H9 (cell line): Measurements from ENCODE around the gene ANP32E. TPM values are rescaled to one million over a fixed set of nuclear protein-coding genes. Genes with fewer than 3 reads are reported as not detected.
"Not testable (repeated sequence)": the region's sequence is repeated elsewhere in the genome, so short reads cannot be mapped to it uniquely, and the experiment has no call there.

Source experiments
- DNase-seq: peaks from one replicate; pipeline ENCODE4 v3.0.0-alpha.2; 2017
- H2AFZ ChIP-seq: one replicate; pipeline ENCODE4 v1.6.1; 2013; ENCODE audit warnings: mild to moderate bottlenecking, low read length, control low read depth, moderate library complexity
- H2AK5ac ChIP-seq: 2 replicates; pipeline ENCODE4 v1.6.1; 2013; ENCODE audit warnings: low read length, control low read depth, mixed read lengths; ENCODE audit not compliant: insufficient read length
- H2BK120ac ChIP-seq: one replicate; pipeline ENCODE4 v1.6.1; 2013; ENCODE audit warnings: low read depth, mild to moderate bottlenecking, low read length, control low read depth, inconsistent platforms; ENCODE audit not compliant: poor library complexity, severe bottlenecking
- H2BK12ac ChIP-seq: 2 replicates; pipeline ENCODE4 v1.6.1; 2013; ENCODE audit warnings: low read length, control low read depth, mixed read lengths, low read depth; ENCODE audit not compliant: insufficient read length
- H2BK15ac ChIP-seq: 2 replicates; pipeline ENCODE4 v1.6.1; 2013; ENCODE audit warnings: low read depth, low read length, control low read depth
- H2BK20ac ChIP-seq: one replicate; pipeline ENCODE4 v1.6.1; 2013; ENCODE audit warnings: low read depth, mild to moderate bottlenecking, low read length, control low read depth, inconsistent platforms; ENCODE audit not compliant: poor library complexity, severe bottlenecking
- H2BK5ac ChIP-seq: 2 replicates; pipeline ENCODE4 v1.6.1; 2013; ENCODE audit warnings: low read length, control low read depth, mixed read lengths; ENCODE audit not compliant: insufficient read length
- H3K14ac ChIP-seq: 2 replicates; pipeline ENCODE4 v1.6.1; 2013; ENCODE audit warnings: low read length, control low read depth; ENCODE audit not compliant: insufficient read depth
- H3K18ac ChIP-seq: 2 replicates; pipeline ENCODE4 v1.6.1; 2013; ENCODE audit warnings: low read depth, mild to moderate bottlenecking, mixed read lengths, low read length, control low read depth; ENCODE audit not compliant: insufficient read length
- H3K23ac ChIP-seq: 2 replicates; pipeline ENCODE4 v1.6.1; 2013; ENCODE audit warnings: low read length, control low read depth, mixed read lengths, low read depth; ENCODE audit not compliant: insufficient read length
- H3K23me2 ChIP-seq: 2 replicates; pipeline ENCODE4 v1.6.1; 2013; ENCODE audit warnings: low read depth, mild to moderate bottlenecking, mixed read lengths, low read length, control low read depth; ENCODE audit not compliant: insufficient read length, poor library complexity, severe bottlenecking
- H3K27ac ChIP-seq: 2 replicates; pipeline ENCODE4 v1.5.1; 2013; ENCODE audit warnings: low read length, control low read depth, mixed read lengths, low read depth; ENCODE audit not compliant: insufficient read length
- H3K27me3 ChIP-seq: 2 replicates; pipeline ENCODE4 v1.6.1; 2013; ENCODE audit warnings: low read length, control low read depth, inconsistent platforms; ENCODE audit not compliant: insufficient read depth
- H3K4ac ChIP-seq: 2 replicates; pipeline ENCODE4 v1.6.1; 2013; ENCODE audit warnings: low read depth, mild to moderate bottlenecking, control low read depth, inconsistent platforms, low read length, moderate library complexity
- H3K4me1 ChIP-seq: 2 replicates; pipeline ENCODE4 v1.6.1; 2013; ENCODE audit warnings: low read length, control low read depth, inconsistent platforms; ENCODE audit not compliant: insufficient read depth
- H3K4me2 ChIP-seq: 2 replicates; pipeline ENCODE4 v1.6.1; 2013; ENCODE audit warnings: low read length, control low read depth, mixed read lengths; ENCODE audit not compliant: insufficient read length, insufficient read depth
- H3K56ac ChIP-seq: 2 replicates; pipeline ENCODE4 v1.6.1; 2013; ENCODE audit warnings: low read depth, mild to moderate bottlenecking, mixed read lengths, low read length, control low read depth; ENCODE audit not compliant: insufficient read length
- H3K79me1 ChIP-seq: 2 replicates; pipeline ENCODE4 v1.6.1; 2013; ENCODE audit warnings: low read depth, mild to moderate bottlenecking, moderate library complexity, low read length, control low read depth, inconsistent platforms; ENCODE audit not compliant: insufficient read depth, poor library complexity, severe bottlenecking
- H3K79me2 ChIP-seq: 2 replicates; pipeline ENCODE4 v1.6.1; 2013; ENCODE audit warnings: low read length, control low read depth, inconsistent platforms; ENCODE audit not compliant: insufficient read depth
- H3K9ac ChIP-seq: 2 replicates; pipeline ENCODE4 v1.6.1; 2013; ENCODE audit warnings: low read length, control low read depth, mixed read lengths; ENCODE audit not compliant: insufficient read length; ENCODE audit errors: extremely low read depth
- H3K9me3 ChIP-seq: one replicate; pipeline ENCODE4 v1.6.1; 2013; ENCODE audit warnings: low read depth, low read length, inconsistent platforms; ENCODE audit not compliant: control insufficient read depth
- H3T11ph ChIP-seq: one replicate; pipeline ENCODE4 v1.6.1; 2013; ENCODE audit warnings: mild to moderate bottlenecking, low read length, control low read depth, inconsistent platforms
- H4K20me1 ChIP-seq: one replicate; pipeline ENCODE4 v1.6.1; 2013; ENCODE audit not compliant: control insufficient read depth, insufficient read length, insufficient read depth
- H4K5ac ChIP-seq: 2 replicates; pipeline ENCODE4 v1.6.1; 2013; ENCODE audit warnings: low read depth, mild to moderate bottlenecking, mixed read lengths, low read length, control low read depth; ENCODE audit not compliant: insufficient read length
- H4K8ac ChIP-seq: replicated peaks from 2 replicates; pipeline ENCODE4 v1.6.1; 2013; ENCODE audit warnings: low read length, control low read depth, mixed read lengths, low read depth; ENCODE audit not compliant: insufficient read length
- H4K91ac ChIP-seq: 2 replicates; pipeline ENCODE4 v1.6.1; 2013; ENCODE audit warnings: low read depth, mild to moderate bottlenecking, moderate library complexity, mixed read lengths, low read length, control low read depth; ENCODE audit not compliant: insufficient read length
- H3K27ac Mint-ChIP-seq, 3 experiments: 2 replicates in 2 of 3; 3 replicates in 1 of 3; pipeline ENCODE4 v1.8.0; 2020 to 2021; ENCODE audit warnings: mixed read lengths in 3 of 3, mild to moderate bottlenecking in 1 of 3, moderate library complexity in 1 of 3
- H3K27me3 Mint-ChIP-seq: 2 replicates; pipeline ENCODE4 v1.8.0; 2021; ENCODE audit warnings: low read depth, mild to moderate bottlenecking, moderate library complexity, mixed read lengths
- H3K36me3 Mint-ChIP-seq, 3 experiments: 2 replicates in 2 of 3; 3 replicates in 1 of 3; pipeline ENCODE4 v1.8.0; 2020 to 2021; ENCODE audit warnings: low read depth in 3 of 3, mixed read lengths in 3 of 3; ENCODE audit not compliant: insufficient read depth in 1 of 3
- H3K4me1 Mint-ChIP-seq, 2 experiments: 2 replicates each; pipeline ENCODE4 v1.8.0; 2020; ENCODE audit warnings: mixed read lengths in 2 of 2
- H3K4me3 Mint-ChIP-seq, 2 experiments: 2 replicates in 1 of 2; 3 replicates in 1 of 2; pipeline ENCODE4 v1.8.0; 2020 to 2021; ENCODE audit warnings: mild to moderate bottlenecking in 2 of 2, mixed read lengths in 2 of 2, moderate library complexity in 1 of 2
- H3K9me3 Mint-ChIP-seq, 2 experiments: 2 replicates in 1 of 2; 3 replicates in 1 of 2; pipeline ENCODE4 v1.8.0; 2020; ENCODE audit warnings: mild to moderate bottlenecking in 2 of 2, mixed read lengths in 2 of 2, moderate library complexity in 1 of 2
- WGBS: extraction: QIAGEN DNeasy Blood & Tissue Kit; methylation state at CpG from one replicate; pipeline ENCODE4 v1.1.7; 2013; ENCODE audit warnings: missing lambda C conversion rate, low lambda C conversion rate, mixed read lengths; ENCODE audit not compliant: insufficient read length; ENCODE audit errors: extremely low coverage; 5-methylcytosine and 5-hydroxymethylcytosine counted together
- total RNA-seq: library from RNA; stranded (reverse); gene quantifications from 2 replicates; pipeline ENCODE4 v1.2.1, GENCODE V29; 2021
- TF ChIP-seq, protein P1 (sequence below): fragments of 200-600 bp; sonication (generic); conservative IDR thresholded peaks from 3 replicates; pipeline ENCODE4 v1.8.0; 2021; ENCODE audit warnings: antibody characterized with exemption, mild to moderate bottlenecking

Gene ANP32E
- total RNA-seq, 1 experiment from 2014 or later, result 106 TPM

DNA sequence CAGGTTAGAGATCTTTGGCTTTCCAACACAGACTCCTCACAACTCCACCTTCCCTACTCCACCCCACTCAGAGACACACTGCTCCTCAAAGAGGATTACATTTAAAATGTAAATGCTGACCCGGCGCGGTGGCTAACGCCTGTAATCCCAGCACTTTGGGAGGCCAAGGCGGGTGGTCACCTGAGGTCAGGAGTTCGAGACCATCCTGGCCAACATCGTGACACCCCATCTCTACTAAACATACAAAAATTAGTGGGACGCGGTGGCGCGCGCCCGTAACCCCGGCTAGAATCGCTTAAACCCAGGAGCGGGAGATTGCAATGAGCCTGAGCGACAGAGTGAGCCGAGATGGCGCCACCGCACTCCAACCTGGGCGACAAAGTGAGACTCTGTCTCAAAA, 1.8 kb upstream of the ANP32E start:
- H3K27me3 Mint-ChIP-seq, result no peaks in the 10 kb centered on the region; the same call in 1 of the 2 replicates
- H3K9me3 ChIP-seq, result no peaks in the 10 kb centered on the region
- H3K4me3 Mint-ChIP-seq, result peak overlapping the region in 1 of 2 experiments; percentile 57; a peak in 2 of 5 replicates
- no peak overlapping the region for H3K9ac ChIP-seq
- H2BK15ac ChIP-seq, result no peak overlapping the region
- no peak overlapping the region for H3K56ac ChIP-seq
- no peak overlapping the region for H3K4ac ChIP-seq
- peaks cover 15% of the 10 kb centered on the region for H3K23me2 ChIP-seq
- no peak overlapping the region for H3K4me2 ChIP-seq
- no peak overlapping the region for H2AK5ac ChIP-seq
- no peak overlapping the region for H2BK12ac ChIP-seq
- H3K27me3 ChIP-seq, result no peaks in the 10 kb centered on the region
- no peak overlapping the region for H3T11ph ChIP-seq
- peaks cover 18 to 19% of the 10 kb centered on the region in 2 experiments for H3K4me1 Mint-ChIP-seq
- H2AFZ ChIP-seq, result no peak overlapping the region
- no peak overlapping the region for H4K8ac ChIP-seq
- no peak overlapping the region for H4K91ac ChIP-seq
- H2BK120ac ChIP-seq, result no peak overlapping the region
- no peak overlapping the region for H3K23ac ChIP-seq
- no peak overlapping the region for H2BK20ac ChIP-seq
- no peaks in the 10 kb centered on the region for H3K79me1 ChIP-seq
- H3K18ac ChIP-seq, result no peak overlapping the region
- no peaks in the 10 kb centered on the region for H4K20me1 ChIP-seq
- no peaks in the 10 kb centered on the region; the same call in 1 of the 2 replicates for H3K4me1 ChIP-seq
- no peak overlapping the region for H3K14ac ChIP-seq
- DNase-seq, result no peak
- H3K27ac ChIP-seq, result no peak overlapping the region
- peaks cover 15% of the 10 kb centered on the region; the same call in 1 of the 2 replicates for H3K79me2 ChIP-seq
- H3K27ac Mint-ChIP-seq, result peak overlapping the region in 1 of 3 experiments; percentile 69; a peak in 2 of 7 replicates
- H2BK5ac ChIP-seq, result no peak overlapping the region
- no CpG with 5 or more reads among the region's 21 CpGs for WGBS
- H3K9me3 Mint-ChIP-seq, result no peaks in the 10 kb centered on the region; a peak in 1 of 5 replicates
- TF ChIP-seq, protein P1, sequence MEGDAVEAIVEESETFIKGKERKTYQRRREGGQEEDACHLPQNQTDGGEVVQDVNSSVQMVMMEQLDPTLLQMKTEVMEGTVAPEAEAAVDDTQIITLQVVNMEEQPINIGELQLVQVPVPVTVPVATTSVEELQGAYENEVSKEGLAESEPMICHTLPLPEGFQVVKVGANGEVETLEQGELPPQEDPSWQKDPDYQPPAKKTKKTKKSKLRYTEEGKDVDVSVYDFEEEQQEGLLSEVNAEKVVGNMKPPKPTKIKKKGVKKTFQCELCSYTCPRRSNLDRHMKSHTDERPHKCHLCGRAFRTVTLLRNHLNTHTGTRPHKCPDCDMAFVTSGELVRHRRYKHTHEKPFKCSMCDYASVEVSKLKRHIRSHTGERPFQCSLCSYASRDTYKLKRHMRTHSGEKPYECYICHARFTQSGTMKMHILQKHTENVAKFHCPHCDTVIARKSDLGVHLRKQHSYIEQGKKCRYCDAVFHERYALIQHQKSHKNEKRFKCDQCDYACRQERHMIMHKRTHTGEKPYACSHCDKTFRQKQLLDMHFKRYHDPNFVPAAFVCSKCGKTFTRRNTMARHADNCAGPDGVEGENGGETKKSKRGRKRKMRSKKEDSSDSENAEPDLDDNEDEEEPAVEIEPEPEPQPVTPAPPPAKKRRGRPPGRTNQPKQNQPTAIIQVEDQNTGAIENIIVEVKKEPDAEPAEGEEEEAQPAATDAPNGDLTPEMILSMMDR, result no peak
- H4K5ac ChIP-seq, result no peak overlapping the region
- H3K36me3 Mint-ChIP-seq, result peaks cover 0 to 3% (median 0%) of the 10 kb centered on the region in 3 experiments; a peak in 1 of 7 replicates

DNA sequence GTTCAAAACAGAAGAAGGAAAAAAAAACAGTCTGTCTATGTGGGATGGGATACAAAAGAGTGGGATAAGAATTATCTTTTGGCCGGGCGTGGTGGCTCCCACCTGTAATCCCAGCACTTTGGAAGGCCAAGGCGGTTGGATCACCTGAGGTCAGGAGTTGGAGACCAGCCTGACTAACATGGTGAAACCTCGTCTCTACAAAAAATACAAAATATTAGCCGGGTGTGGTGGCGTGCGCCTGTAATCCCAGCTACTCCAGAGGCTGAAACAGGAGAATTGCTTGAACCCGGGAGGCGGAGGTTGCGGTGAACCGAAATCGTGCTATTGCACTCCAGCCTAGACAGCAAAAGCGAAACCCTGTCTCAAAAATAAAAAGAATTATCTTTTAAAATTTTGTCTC, 1.3 kb upstream of the ANP32E start:
- no CpG with 5 or more reads among the region's 13 CpGs for WGBS
- peak overlapping the region; percentile 55 for H3K4me2 ChIP-seq
- not testable (repeated sequence) for H3K9me3 Mint-ChIP-seq

More for the DNA sequence above, 1.3 kb upstream of the ANP32E start:
- H2BK5ac ChIP-seq, H4K8ac ChIP-seq, H4K20me1 ChIP-seq, H3K14ac ChIP-seq, H2BK12ac ChIP-seq, H3K27me3 ChIP-seq, H2BK15ac ChIP-seq, H3K4me3 Mint-ChIP-seq, H3K79me1 ChIP-seq, H3K56ac ChIP-seq, H3K23ac ChIP-seq, H2BK120ac ChIP-seq, H3K9ac ChIP-seq, H4K91ac ChIP-seq, H3K36me3 Mint-ChIP-seq, H3K4ac ChIP-seq, H2AFZ ChIP-seq, H3K27ac ChIP-seq, H2BK20ac ChIP-seq, H3K27ac Mint-ChIP-seq, H3K9me3 ChIP-seq, H3K4me1 ChIP-seq, DNase-seq, H2AK5ac ChIP-seq, H3T11ph ChIP-seq, H3K18ac ChIP-seq, H4K5ac ChIP-seq, H3K27me3 Mint-ChIP-seq: not testable (repeated sequence)
- peaks cover 18 to 19% of the 10 kb centered on the region in 2 experiments for H3K4me1 Mint-ChIP-seq
- H3K79me2 ChIP-seq, result peaks cover 17% of the 10 kb centered on the region; the same call in 1 of the 2 replicates
- peaks cover 15% of the 10 kb centered on the region for H3K23me2 ChIP-seq
